Effector memory CD8-positive, alpha-beta T cell (primary cell): ENCODE data around the gene CYB5R3.

Experiments
- ATAC-seq: fragments of 150-1000 bp; cut with Tn5 transposase; replicated peaks from 2 replicates; pipeline ENCODE4 v1.10.0; 2021; ENCODE audit warnings: mild to moderate bottlenecking, moderate library complexity
- DNase-seq, 3 experiments: peaks; one replicate each; pipeline ENCODE4 v3.0.0; 2021
- H3K27ac Mint-ChIP-seq, 2 donors: one replicate each; pipeline ENCODE4 v1.8.0; 2022; ENCODE audit warnings: mild to moderate bottlenecking in 2 of 2, mixed read lengths in 2 of 2, moderate library complexity in 2 of 2
- H3K27me3 Mint-ChIP-seq, 2 donors: one replicate each; pipeline ENCODE4 v1.8.0; 2022; ENCODE audit warnings: mixed read lengths in 2 of 2
- H3K36me3 Mint-ChIP-seq: one replicate; pipeline ENCODE4 v1.8.0; 2022; ENCODE audit warnings: mild to moderate bottlenecking, moderate library complexity, mixed read lengths; ENCODE audit not compliant: insufficient read depth
- H3K4me1 Mint-ChIP-seq, 2 donors: one replicate each; pipeline ENCODE4 v1.8.0; 2022; ENCODE audit warnings: low read depth in 2 of 2, mixed read lengths in 2 of 2
- H3K4me3 Mint-ChIP-seq, 2 donors: one replicate each; pipeline ENCODE4 v1.8.0; 2022; ENCODE audit warnings: mild to moderate bottlenecking in 2 of 2, mixed read lengths in 2 of 2, moderate library complexity in 2 of 2
- H3K9me3 Mint-ChIP-seq, 2 donors: one replicate each; pipeline ENCODE4 v1.8.0; 2022; ENCODE audit warnings: mixed read lengths in 2 of 2
- total RNA-seq, 9 experiments: gene quantifications; one replicate each; lab custom pipeline; 2026; lab: John Stamatoyannopoulos, UW

CYB5R3 gene
- total RNA-seq, result 18.3 to 43.2 (median 27.5) reads per million in 9 experiments

GRCh38 chr22:42649246-42650099, at the start of gene CYB5R3:
CYB5R3 (minus strand) TSS chr22:42649392; CDS start chr22:42649315, 77 bp downstream.
- Mint-ChIP-seq H3K4me1 (peaks cover 21 to 28% of the 10 kb centered on the region in 2 donors), H3K27ac (peak within 1 kb of the TSS; percentile 77 to 99), H3K4me3 (peak within 1 kb of the TSS; percentile 77 to 98), H3K9me3 (no peaks in the 10 kb centered on the region), H3K36me3 (peaks cover 23% of the 10 kb centered on the region), H3K27me3 (no peaks in the 10 kb centered on the region)
- DNase-seq (peak; percentile 61 to 68 (median 65)), ATAC-seq (peak; percentile 73)

GRCh38 chr22:42697542-42698013, 48.4 kb upstream of the CYB5R3 start:
- H3K27me3 Mint-ChIP-seq, result peaks cover 12 to 30% of the 10 kb centered on the region in 2 donors
- ATAC-seq, result no peak
- no peak overlapping the region for H3K4me3 Mint-ChIP-seq
- no peak overlapping the region for H3K27ac Mint-ChIP-seq
- H3K36me3 Mint-ChIP-seq, result peaks cover 2% of the 10 kb centered on the region
- no peak for DNase-seq
- H3K9me3 Mint-ChIP-seq, result no peaks in the 10 kb centered on the region
- no peaks in the 10 kb centered on the region for H3K4me1 Mint-ChIP-seq

- ATAC-seq (no peak), DNase-seq (no peak)
- Mint-ChIP-seq H3K27me3 (peaks cover 9 to 26% of the 10 kb centered on the region in 2 donors), H3K4me3 (no peak overlapping the region), H3K36me3 (peaks cover 2% of the 10 kb centered on the region), H3K9me3 (no peaks in the 10 kb centered on the region), H3K27ac (no peak overlapping the region), H3K4me1 (peaks cover 0 to 2% of the 10 kb centered on the region in 2 donors)
Measured at GRCh38 chr22:42696331-42696967, 47.3 kb upstream of the CYB5R3 start.

- no peaks in the 10 kb centered on the region for H3K9me3 Mint-ChIP-seq
- DNase-seq, result no peak
- H3K4me3 Mint-ChIP-seq, result no peak overlapping the region
- H3K27ac Mint-ChIP-seq, result no peak overlapping the region
- peaks cover 2% of the 10 kb centered on the region for H3K36me3 Mint-ChIP-seq
- H3K27me3 Mint-ChIP-seq, result peaks cover 7 to 22% of the 10 kb centered on the region in 2 donors
- ATAC-seq, result no peak
- peaks cover 0 to 2% of the 10 kb centered on the region in 2 donors for H3K4me1 Mint-ChIP-seq
Measured at GRCh38 chr22:42695294-42695693, 46.1 kb upstream of the CYB5R3 start.

- peaks cover 2% of the 10 kb centered on the region for H3K36me3 Mint-ChIP-seq
- DNase-seq, result no peak
- ATAC-seq, result no peak
- no peak overlapping the region for H3K4me3 Mint-ChIP-seq
- H3K27me3 Mint-ChIP-seq, result peaks cover 7 to 33% of the 10 kb centered on the region in 2 donors
- no peak overlapping the region for H3K27ac Mint-ChIP-seq
- H3K9me3 Mint-ChIP-seq, result no peaks in the 10 kb centered on the region
- H3K4me1 Mint-ChIP-seq, result peaks cover 0 to 2% of the 10 kb centered on the region in 2 donors
Measured at GRCh38 chr22:42693763-42694683, 44.8 kb upstream of the CYB5R3 start.

GRCh38 chr22:42693055-42693762, 44.0 kb upstream of the CYB5R3 start:
- Mint-ChIP-seq H3K27me3 (peaks cover 7 to 33% of the 10 kb centered on the region in 2 donors), H3K4me1 (peaks cover 0 to 2% of the 10 kb centered on the region in 2 donors), H3K27ac (no peak overlapping the region), H3K9me3 (no peaks in the 10 kb centered on the region), H3K4me3 (no peak overlapping the region), H3K36me3 (peaks cover 2% of the 10 kb centered on the region)
- DNase-seq (no peak), ATAC-seq (no peak)

- H3K9me3 Mint-ChIP-seq, result no peaks in the 10 kb centered on the region
- H3K27me3 Mint-ChIP-seq, result peaks cover 7 to 33% of the 10 kb centered on the region in 2 donors
- H3K36me3 Mint-ChIP-seq, result peaks cover 2% of the 10 kb centered on the region
- ATAC-seq (no peak), DNase-seq (no peak)
- H3K4me3 Mint-ChIP-seq, result no peak overlapping the region
- no peak overlapping the region for H3K27ac Mint-ChIP-seq
- H3K4me1 Mint-ChIP-seq, result peaks cover 0 to 2% of the 10 kb centered on the region in 2 donors
Measured at GRCh38 chr22:42692239-42693054, 43.3 kb upstream of the CYB5R3 start.

GRCh38 chr22:42691440-42691839, 42.2 kb upstream of the CYB5R3 start:
- DNase-seq (no peak), ATAC-seq (no peak)
- H3K27ac Mint-ChIP-seq, result no peak overlapping the region
- no peaks in the 10 kb centered on the region for H3K9me3 Mint-ChIP-seq
- peaks cover 0 to 2% of the 10 kb centered on the region in 2 donors for H3K4me1 Mint-ChIP-seq
- peaks cover 2% of the 10 kb centered on the region for H3K36me3 Mint-ChIP-seq
- peaks cover 13 to 42% of the 10 kb centered on the region in 2 donors for H3K27me3 Mint-ChIP-seq
- H3K4me3 Mint-ChIP-seq, result no peak overlapping the region

GRCh38 chr22:42688241-42689211, 39.3 kb upstream of the CYB5R3 start:
- H3K27me3 Mint-ChIP-seq, result peaks cover 23 to 48% of the 10 kb centered on the region in 2 donors
- no peak overlapping the region for H3K27ac Mint-ChIP-seq
- no peaks in the 10 kb centered on the region for H3K9me3 Mint-ChIP-seq
- ATAC-seq (no peak), DNase-seq (no peak)
- H3K36me3 Mint-ChIP-seq, result peaks cover 6% of the 10 kb centered on the region
- peaks cover 0 to 2% of the 10 kb centered on the region in 2 donors for H3K4me1 Mint-ChIP-seq
- H3K4me3 Mint-ChIP-seq, result no peak overlapping the region

- Mint-ChIP-seq H3K27ac (no peak overlapping the region), H3K4me3 (no peak overlapping the region), H3K9me3 (no peaks in the 10 kb centered on the region), H3K27me3 (peaks cover 25 to 42% of the 10 kb centered on the region in 2 donors), H3K4me1 (no peaks in the 10 kb centered on the region), H3K36me3 (peaks cover 6% of the 10 kb centered on the region)
- ATAC-seq, result no peak
- no peak for DNase-seq
Measured at GRCh38 chr22:42686756-42687491, 37.7 kb upstream of the CYB5R3 start.
